HepG2 (cell line): ENCODE results near the gene COASY. TPM values are rescaled to one million over a fixed set of nuclear protein-coding genes. Genes with fewer than 3 reads are reported as not detected.

ENCODE experiments used
- BRD4 ChIP-seq: sonication (generic); formaldehyde crosslinking; IDR thresholded peaks from 2 replicates; pipeline ENCODE4 v1.4.0; 2020; ENCODE audit warnings: missing genetic modification reagents
- EED ChIP-seq: sonication (generic); formaldehyde crosslinking; IDR thresholded peaks from 2 replicates; pipeline ENCODE4 v1.5.0; 2020; ENCODE audit warnings: mild to moderate bottlenecking, missing genetic modification reagents
- ELF1 ChIP-seq: sonication (generic); formaldehyde crosslinking; IDR thresholded peaks from 2 replicates; pipeline ENCODE4 v1.4.0; 2020; ENCODE audit warnings: missing genetic modification reagents
- MBNL3 ChIP-seq: fragments of 250-450 bp; sonication (Bioruptor Pico); conservative IDR thresholded peaks from 2 replicates; pipeline ENCODE4 v1.8.0; 2022; ENCODE audit warnings: mild to moderate bottlenecking, inconsistent platforms
- MIXL1 ChIP-seq: IDR thresholded peaks from 2 replicates; pipeline ENCODE4 v1.6.1; 2016
- NR2F6 ChIP-seq, 2 experiments: IDR thresholded peaks; 2 replicates each; pipeline ENCODE4 v1.6.1; 2016; ENCODE audit warnings: antibody characterized with exemption in 1 of 2, mild to moderate bottlenecking in 1 of 2
- RORA ChIP-seq: sonication (generic); formaldehyde crosslinking; IDR thresholded peaks from 2 replicates; pipeline ENCODE4 v1.5.0; 2020; ENCODE audit warnings: mild to moderate bottlenecking, missing genetic modification reagents, moderate library complexity
- SMYD3 ChIP-seq: sonication (generic); formaldehyde crosslinking; IDR thresholded peaks from 2 replicates; pipeline ENCODE4 v1.8.1; 2023; ENCODE audit warnings: mild to moderate bottlenecking, missing genetic modification reagents
- SNAPC2 ChIP-seq: sonication (generic); formaldehyde crosslinking; IDR thresholded peaks from 2 replicates; pipeline ENCODE4 v1.8.1; 2022; ENCODE audit warnings: mild to moderate bottlenecking, missing genetic modification reagents
- TBX3 ChIP-seq: fragments of 450-650 bp; IDR thresholded peaks from 2 replicates; pipeline ENCODE4 v1.6.1; 2017; ENCODE audit warnings: antibody characterized with exemption, mild to moderate bottlenecking, inconsistent platforms, borderline replicate concordance
- TEAD2 ChIP-seq: sonication (generic); formaldehyde crosslinking; IDR thresholded peaks from 2 replicates; pipeline ENCODE4 v1.9.0; 2021; ENCODE audit warnings: missing genetic modification reagents
- ZNF138 ChIP-seq: sonication (generic); formaldehyde crosslinking; IDR thresholded peaks from 2 replicates; pipeline ENCODE4 v1.5.0; 2020; ENCODE audit warnings: mild to moderate bottlenecking, low read depth, missing genetic modification reagents
- ZNF33B ChIP-seq: sonication (generic); formaldehyde crosslinking; IDR thresholded peaks from 2 replicates; pipeline ENCODE4 v1.5.1; 2020; ENCODE audit warnings: mild to moderate bottlenecking, missing genetic modification reagents
- ZNF569 ChIP-seq: sonication (generic); formaldehyde crosslinking; IDR thresholded peaks from 2 replicates; pipeline ENCODE4 v1.5.0; 2020; ENCODE audit warnings: mild to moderate bottlenecking, missing genetic modification reagents, moderate library complexity, borderline replicate concordance
- ZNF616 ChIP-seq: sonication (generic); formaldehyde crosslinking; IDR thresholded peaks from 2 replicates; pipeline ENCODE4 v1.5.0; 2020; ENCODE audit warnings: low read depth, mild to moderate bottlenecking, missing genetic modification reagents
- ZNF747 ChIP-seq: sonication (generic); formaldehyde crosslinking; IDR thresholded peaks from 2 replicates; pipeline ENCODE4 v1.8.1; 2023; ENCODE audit warnings: missing genetic modification reagents, mild to moderate bottlenecking, borderline replicate concordance
- polyA plus RNA-seq, 8 experiments: library from polyadenylated mRNA; depleted of rRNA in 3 of 8; stranded (reverse) in 7 of 8; unstranded in 1 of 8; fragments of >200 nt; fragmentation: Illumina TruSeq in 4 of 8; extraction: Trizol in 4 of 8; gene quantifications; 2 replicates each; pipeline versions ENCODE4 v1.2.1 to v1.2.3, GENCODE V29; 2011 to 2016; ENCODE audit warnings: low read depth in 4 of 8, missing spikeins in 1 of 8, mixed read lengths in 1 of 8; ENCODE audit not compliant: insufficient read depth in 1 of 8
- total RNA-seq, 5 experiments: library from RNA; depleted of rRNA; stranded (reverse); fragments of >200 nt; fragmentation: Illumina TruSeq; extraction: Trizol; gene quantifications; 2 replicates each; pipeline ENCODE4 v1.2.3, GENCODE V29; 2016; ENCODE audit warnings: low read depth in 1 of 5
- TF ChIP-seq, protein P1 (sequence below): sonication (generic); formaldehyde crosslinking; conservative IDR thresholded peaks from 2 replicates; pipeline ENCODE4 v1.8.0; 2022; ENCODE audit warnings: missing genetic modification reagents
- TF ChIP-seq, protein P2 (sequence below): IDR thresholded peaks from 2 replicates; pipeline ENCODE4 v1.6.1; 2012; ENCODE audit warnings: inconsistent platforms
- TF ChIP-seq, protein P3 (sequence below), 2 experiments: sonication (generic) in 1 of 2; formaldehyde crosslinking in 1 of 2; IDR thresholded peaks; 2 replicates each; pipeline versions ENCODE4 v1.5.1 to v1.6.1; 2011 to 2020; ENCODE audit warnings: borderline replicate concordance in 1 of 2, low read depth in 1 of 2, low read length in 1 of 2, mild to moderate bottlenecking in 1 of 2, missing genetic modification reagents in 1 of 2, moderate library complexity in 1 of 2
- TF ChIP-seq, protein P4 (sequence below), 2 experiments: sonication (generic) in 1 of 2; formaldehyde crosslinking in 1 of 2; IDR thresholded peaks; 2 replicates each; pipeline versions ENCODE4 v1.4.0 to v1.6.1; 2018 to 2020; ENCODE audit warnings: missing genetic modification reagents in 2 of 2, borderline replicate concordance in 1 of 2, low read depth in 1 of 2, mild to moderate bottlenecking in 1 of 2, missing biosample characterization in 1 of 2
- TF ChIP-seq, protein P5 (sequence below): sonication (generic); formaldehyde crosslinking; IDR thresholded peaks from 2 replicates; pipeline ENCODE4 v1.8.0; 2022; ENCODE audit warnings: missing genetic modification reagents, mild to moderate bottlenecking, borderline replicate concordance

COASY gene
- total and polyA plus RNA-seq, 2 of the 13 experiments (the other 11 are each of a cell fraction or from before 2014, with no cell fraction given) = 90.7 to 125 TPM

DNA sequence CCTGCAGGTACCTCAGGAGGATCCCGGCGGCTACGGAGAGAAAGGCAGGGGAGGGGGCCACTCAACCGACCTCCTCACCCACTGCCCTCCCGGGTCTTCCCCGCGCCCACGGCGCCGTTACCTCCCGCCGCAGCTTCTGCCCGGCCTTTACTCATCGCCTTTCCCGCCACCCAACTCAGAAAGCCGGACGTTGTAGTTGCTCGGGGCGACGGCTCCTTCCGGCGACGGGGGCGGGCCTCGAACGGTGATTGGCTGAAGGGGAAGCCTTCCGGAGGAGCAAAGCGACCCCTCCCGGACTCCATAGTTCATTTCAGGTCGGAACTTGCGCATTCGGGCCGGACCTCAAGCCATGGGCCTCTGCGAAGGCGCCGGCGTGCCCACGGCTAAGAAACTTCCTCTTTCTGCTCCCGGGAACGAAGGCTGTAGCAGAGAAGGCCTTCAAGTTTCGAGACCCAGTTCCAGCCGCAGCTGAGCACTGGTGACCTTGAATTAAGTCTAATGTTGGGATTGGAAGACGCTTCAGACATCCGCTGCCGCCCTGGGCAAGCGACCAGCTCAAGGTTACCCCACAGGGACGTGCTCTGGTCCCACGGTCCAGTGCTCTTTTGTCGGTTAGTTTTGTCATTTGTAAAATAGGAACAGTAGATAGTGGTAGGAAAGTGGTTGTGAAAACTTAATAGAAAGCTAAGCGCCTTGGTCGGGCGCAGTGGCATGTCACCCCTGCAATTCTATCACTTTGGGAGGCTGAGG is 15.8 kb downstream of the COASY start, which contains the start of gene PSMC3IP (continued):
- TF ChIP-seq, protein P1, sequence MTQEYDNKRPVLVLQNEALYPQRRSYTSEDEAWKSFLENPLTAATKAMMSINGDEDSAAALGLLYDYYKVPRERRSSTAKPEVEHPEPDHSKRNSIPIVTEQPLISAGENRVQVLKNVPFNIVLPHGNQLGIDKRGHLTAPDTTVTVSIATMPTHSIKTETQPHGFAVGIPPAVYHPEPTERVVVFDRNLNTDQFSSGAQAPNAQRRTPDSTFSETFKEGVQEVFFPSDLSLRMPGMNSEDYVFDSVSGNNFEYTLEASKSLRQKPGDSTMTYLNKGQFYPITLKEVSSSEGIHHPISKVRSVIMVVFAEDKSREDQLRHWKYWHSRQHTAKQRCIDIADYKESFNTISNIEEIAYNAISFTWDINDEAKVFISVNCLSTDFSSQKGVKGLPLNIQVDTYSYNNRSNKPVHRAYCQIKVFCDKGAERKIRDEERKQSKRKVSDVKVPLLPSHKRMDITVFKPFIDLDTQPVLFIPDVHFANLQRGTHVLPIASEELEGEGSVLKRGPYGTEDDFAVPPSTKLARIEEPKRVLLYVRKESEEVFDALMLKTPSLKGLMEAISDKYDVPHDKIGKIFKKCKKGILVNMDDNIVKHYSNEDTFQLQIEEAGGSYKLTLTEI = no peak
- TF ChIP-seq, protein P2, sequence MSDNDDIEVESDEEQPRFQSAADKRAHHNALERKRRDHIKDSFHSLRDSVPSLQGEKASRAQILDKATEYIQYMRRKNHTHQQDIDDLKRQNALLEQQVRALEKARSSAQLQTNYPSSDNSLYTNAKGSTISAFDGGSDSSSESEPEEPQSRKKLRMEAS = peak; percentile 90
- TF ChIP-seq ZNF33B (CRISPR knock-in tag) (peak; percentile 70), ZNF616 (CRISPR knock-in tag) (0 out of 2 replicates have a peak, but pooled peaks have one; percentile 72), ZNF747 (CRISPR knock-in tag) (0 out of 2 replicates have a peak, but pooled peaks have one; percentile 67), SNAPC2 (CRISPR knock-in tag) (peak; percentile 18; the same call in 1 of the 2 replicates), SMYD3 (CRISPR knock-in tag) (peak; percentile 77; the same call in 1 of the 2 replicates), TEAD2 (CRISPR knock-in tag) (no peak), TBX3 (no peak), RORA (CRISPR knock-in tag) (no peak), EED (CRISPR knock-in tag) (no peak), ELF1 (peak; percentile 83), MIXL1 (CRISPR knock-in tag) (peak; percentile 82), ZNF138 (CRISPR knock-in tag) (peak; percentile 86; the same call in 1 of the 2 replicates), ZNF569 (CRISPR knock-in tag) (no peak), BRD4 (CRISPR knock-in tag) (no peak), MBNL3 (CRISPR knock-in tag) (no peak), NR2F6 (IDR thresholded peaks at IDR 0.05) (0 out of 2 replicates have a peak, but pooled peaks have one; percentile 33), NR2F6 (CRISPR knock-in tag; IDR thresholded peaks at IDR 0.05) (peak; percentile 31; the same call in 1 of the 2 replicates)
- TF ChIP-seq, protein P3, sequence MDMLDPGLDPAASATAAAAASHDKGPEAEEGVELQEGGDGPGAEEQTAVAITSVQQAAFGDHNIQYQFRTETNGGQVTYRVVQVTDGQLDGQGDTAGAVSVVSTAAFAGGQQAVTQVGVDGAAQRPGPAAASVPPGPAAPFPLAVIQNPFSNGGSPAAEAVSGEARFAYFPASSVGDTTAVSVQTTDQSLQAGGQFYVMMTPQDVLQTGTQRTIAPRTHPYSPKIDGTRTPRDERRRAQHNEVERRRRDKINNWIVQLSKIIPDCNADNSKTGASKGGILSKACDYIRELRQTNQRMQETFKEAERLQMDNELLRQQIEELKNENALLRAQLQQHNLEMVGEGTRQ (IDR thresholded peaks at IDR 0.05; ENCODE audit: low read depth, low read length) = no peak
- TF ChIP-seq, protein P3 (CRISPR knock-in tag; IDR thresholded peaks at IDR 0.05; ENCODE audit: borderline replicate concordance) = no peak; the same call in 1 of the 2 replicates
- TF ChIP-seq, protein P4, sequence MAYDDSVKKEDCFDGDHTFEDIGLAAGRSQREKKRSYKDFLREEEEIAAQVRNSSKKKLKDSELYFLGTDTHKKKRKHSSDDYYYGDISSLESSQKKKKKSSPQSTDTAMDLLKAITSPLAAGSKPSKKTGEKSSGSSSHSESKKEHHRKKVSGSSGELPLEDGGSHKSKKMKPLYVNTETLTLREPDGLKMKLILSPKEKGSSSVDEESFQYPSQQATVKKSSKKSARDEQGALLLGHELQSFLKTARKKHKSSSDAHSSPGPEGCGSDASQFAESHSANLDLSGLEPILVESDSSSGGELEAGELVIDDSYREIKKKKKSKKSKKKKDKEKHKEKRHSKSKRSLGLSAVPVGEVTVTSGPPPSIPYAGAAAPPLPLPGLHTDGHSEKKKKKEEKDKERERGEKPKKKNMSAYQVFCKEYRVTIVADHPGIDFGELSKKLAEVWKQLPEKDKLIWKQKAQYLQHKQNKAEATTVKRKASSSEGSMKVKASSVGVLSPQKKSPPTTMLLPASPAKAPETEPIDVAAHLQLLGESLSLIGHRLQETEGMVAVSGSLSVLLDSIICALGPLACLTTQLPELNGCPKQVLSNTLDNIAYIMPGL (CRISPR knock-in tag; IDR thresholded peaks at IDR 0.05; ENCODE audit: borderline replicate concordance in 1 of 2, low read depth in 1 of 2) = peak; percentile 93 to 96
- TF ChIP-seq, protein P5, sequence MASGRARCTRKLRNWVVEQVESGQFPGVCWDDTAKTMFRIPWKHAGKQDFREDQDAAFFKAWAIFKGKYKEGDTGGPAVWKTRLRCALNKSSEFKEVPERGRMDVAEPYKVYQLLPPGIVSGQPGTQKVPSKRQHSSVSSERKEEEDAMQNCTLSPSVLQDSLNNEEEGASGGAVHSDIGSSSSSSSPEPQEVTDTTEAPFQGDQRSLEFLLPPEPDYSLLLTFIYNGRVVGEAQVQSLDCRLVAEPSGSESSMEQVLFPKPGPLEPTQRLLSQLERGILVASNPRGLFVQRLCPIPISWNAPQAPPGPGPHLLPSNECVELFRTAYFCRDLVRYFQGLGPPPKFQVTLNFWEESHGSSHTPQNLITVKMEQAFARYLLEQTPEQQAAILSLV (CRISPR knock-in tag) = peak; percentile 85
